ENCODE measurements around the gene CLCN3.
A peak's percentile ranks its signal among the peaks of the same experiment; 100 is the strongest.
"Not testable (repeated sequence)": the region's sequence is repeated elsewhere in the genome, so short reads cannot be mapped to it uniquely, and the experiment has no call there.

Gene CLCN3

DNA sequence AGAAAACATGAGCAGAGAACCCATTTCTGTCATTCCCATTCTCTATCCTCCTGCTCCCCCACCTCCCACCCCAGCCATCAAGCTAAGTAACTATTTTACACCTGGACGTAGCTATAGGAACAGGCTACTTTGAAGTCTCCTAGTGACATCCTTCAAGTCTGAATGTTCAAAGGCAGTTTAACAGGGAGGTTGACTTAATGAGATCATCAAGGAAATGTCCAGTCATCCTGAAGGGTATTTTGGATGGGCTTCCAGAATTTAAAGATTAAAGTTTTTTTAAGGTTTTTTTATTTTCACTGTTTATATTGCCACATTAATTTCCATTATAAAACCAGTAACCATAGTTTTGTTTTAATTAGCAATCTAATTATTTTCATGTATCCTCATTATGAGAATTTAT, 96.3 kb downstream of the CLCN3 start:
- no peak for DNase-seq

DNA sequence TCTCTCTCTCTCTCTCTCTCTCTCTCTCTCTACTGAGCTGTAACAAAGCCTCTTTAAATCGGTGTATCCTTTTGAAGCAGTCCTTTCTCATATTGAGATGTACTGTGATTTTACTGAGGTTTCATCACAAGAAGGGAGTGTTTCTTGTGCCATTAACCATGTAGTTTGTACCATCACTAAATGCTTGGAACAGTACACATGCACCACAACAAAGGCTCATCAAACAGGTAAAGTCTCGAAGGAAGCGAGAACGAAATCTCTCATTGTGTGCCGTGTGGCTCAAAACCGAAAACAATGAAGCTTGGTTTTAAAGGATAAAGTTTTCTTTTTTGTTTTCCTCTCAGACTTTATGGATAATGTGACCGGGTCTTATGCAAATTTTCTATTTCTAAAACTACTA, 100.2 kb downstream of the CLCN3 start:
- no peak for DNase-seq

DNA sequence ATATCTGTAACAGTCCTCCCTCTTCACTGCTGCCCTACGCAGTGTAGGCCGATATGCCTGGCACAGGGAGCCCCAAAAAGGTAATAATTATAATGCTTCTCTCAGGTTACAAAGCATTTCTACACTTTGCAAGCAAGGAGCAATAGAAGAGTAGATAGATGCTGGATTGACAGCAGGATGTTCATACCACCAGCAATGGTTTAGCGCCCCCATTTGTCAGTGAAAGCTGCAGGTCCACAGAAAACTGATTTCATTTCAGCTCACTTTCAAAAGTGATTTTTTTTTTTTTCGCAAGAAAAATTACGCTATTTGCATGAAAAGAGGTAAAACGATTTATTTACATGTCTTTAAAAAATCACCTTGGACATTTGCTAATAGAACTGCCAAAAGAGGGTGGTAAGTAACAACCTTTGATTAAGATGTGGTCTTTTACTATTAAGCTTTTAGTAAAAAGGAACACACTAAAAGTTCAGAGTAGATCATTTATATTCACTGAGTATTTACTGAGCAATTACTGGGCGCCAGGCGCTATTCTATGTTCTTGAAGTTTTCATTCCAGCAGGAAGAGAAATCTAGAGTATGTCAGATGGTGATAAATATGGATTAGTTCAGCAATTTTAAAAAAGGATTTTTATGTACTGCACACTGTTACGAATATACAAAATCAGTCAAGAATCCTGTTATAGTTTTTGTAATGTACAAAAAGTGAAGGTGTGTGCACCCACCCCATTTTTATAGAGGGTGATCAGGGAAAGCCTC, 103.0 kb downstream of the CLCN3 start:
- DNase-seq: no peak

DNA sequence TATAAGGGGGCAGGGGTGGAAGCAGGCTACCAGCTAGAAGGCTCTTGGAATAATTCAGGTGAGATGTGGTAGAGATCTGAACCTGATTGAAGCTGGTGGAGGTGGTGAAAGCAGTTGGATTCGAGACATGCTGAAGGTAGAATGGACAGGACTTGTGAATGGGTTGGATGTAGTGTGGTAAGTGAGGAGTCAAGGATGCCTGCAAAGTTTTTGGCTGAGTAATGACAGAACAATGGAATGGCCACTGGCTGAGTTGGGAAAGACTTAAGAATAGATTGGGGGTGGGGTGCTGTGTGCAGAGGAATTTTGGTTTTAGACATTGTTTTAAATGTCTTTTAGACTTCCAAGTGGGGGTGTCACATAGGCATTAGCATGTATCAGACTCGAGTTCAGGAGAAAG, 103.9 kb downstream of the CLCN3 start:
- peak; percentile 14 for DNase-seq

GRCh38 chr4:169727616-169728015, 107.2 kb downstream of the CLCN3 start:
- DNase-seq: no peak

GRCh38 chr4:169730564-169730963, 110.2 kb downstream of the CLCN3 start:
- no peak for DNase-seq

GRCh38 chr4:169738604-169739003, 118.2 kb downstream of the CLCN3 start:
- DNase-seq: not testable (repeated sequence)

DNA sequence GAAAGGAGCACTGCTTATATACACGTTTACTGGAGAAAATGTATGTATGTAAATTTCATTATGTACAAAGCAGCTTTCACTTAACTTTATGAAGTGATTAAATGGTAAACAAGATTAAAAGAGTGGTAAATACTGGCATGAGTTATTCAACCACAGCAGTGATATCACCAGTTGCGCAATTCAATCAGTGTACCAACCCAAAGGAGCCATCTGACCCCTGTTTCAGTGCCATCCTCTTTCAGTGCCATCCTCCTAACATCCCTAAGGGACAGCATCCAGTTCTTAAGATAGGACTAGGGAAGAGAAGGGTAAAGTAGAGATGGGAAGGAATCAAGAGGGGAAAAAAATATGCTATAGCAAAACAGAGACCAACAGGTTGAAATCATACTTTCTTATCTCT, 121.2 kb downstream of the CLCN3 start:
- no peak for DNase-seq

DNA sequence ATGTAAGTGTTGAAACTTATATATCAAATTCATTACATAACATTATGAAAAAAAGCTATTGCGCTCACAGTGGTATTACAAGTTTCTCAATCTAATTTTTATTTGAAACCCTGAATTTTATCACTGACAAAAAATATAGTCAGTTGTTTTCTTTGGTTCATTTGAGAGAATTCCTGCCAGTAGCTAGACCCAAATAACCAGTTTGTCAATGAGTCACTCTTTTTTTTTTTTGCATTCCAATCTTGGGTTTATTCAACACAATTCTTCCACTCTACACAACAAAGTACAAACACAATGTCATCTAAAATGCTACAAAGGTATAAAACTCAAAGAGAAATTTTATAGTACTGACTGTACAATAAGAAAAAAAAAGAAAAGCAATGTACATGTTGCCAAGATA, 124.2 kb downstream of the CLCN3 start:
- no peak for DNase-seq

- DNase-seq: no peak
Measured at GRCh38 chr4:169745291-169745690, 124.9 kb downstream of the CLCN3 start.

- no peak for DNase-seq
Measured at GRCh38 chr4:169756971-169757574, 136.7 kb downstream of the CLCN3 start.

DNA sequence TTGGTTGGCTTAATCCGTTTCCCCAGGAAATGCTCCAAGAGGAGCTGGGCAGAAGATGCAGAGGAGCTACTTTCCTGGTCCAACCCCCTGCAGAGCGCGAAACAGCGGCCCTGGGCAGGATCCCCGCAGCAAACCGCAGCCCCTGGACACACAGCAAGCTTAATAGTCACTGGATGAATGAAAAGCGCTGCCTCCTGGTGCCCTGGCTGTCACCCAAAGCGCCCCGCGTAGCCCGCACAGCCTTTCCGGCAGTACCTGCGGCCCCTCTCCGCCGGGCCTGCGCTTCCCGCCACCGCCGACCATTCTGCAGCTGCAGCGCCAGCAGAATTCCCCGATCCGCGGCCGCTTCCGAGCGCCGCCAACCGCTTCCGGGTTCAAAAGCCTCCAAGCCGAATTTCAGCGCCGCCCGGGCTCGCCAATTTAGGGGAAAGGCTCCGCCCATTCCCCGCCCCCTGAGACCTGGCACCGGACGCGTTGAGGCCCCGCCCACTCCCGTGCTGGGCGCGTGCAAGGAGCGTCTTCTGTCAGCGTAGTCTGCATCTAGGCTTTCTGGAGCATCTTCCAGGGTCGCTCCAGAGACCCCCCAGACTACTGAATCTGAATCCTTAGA, 137.3 kb downstream of the CLCN3 start, which contains the start of gene HPF1:
TSS of gene HPF1 (minus strand) at position 370 of the 610 bp plus-strand sequence. CDS start at position 303, 67 bp downstream.
- DNase-seq: peak; percentile 53

GRCh38 chr4:169758401-169758962, 138.1 kb downstream of the CLCN3 start:
- DNase-seq: no peak

- no peak for DNase-seq
Measured at GRCh38 chr4:169761846-169762245, 141.5 kb downstream of the CLCN3 start.

DNA sequence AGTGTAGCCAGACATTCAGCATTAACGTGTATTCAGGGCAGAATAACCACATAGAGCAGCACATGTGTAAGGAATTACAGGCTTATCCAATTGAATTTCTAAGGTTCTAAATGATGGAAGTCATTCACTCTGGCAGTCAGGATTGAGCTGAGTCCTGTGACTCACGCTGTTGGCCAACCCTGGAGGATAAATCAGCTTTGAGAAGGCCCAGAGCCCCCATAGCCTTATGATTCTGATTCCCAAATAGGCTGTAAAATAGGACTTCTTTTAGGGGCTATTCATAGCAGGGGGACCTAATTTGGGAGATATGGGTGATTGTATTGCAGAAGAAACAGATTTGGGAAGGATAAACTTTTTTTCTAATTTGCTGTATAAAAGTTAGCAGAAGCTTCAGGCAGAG, 145.5 kb downstream of the CLCN3 start:
- DNase-seq: no peak

DNA sequence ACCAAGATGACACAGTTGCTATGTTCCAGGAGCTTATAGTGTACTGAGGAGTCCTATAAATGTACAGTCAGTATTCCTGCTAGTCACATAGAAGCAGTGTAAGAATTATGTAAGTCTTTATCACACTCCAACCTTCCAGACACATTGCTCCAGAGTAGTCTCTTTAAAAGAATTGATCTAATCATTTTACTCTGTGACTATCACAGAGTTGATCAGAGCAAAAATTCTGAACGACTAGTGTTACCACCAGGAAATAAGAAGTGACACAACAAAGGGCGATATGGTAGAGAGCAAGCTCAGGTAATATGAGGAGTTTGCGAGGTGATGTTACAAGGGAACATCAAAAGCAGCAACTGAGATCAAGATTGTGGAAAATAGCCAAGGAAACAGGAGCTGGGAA, 146.4 kb downstream of the CLCN3 start:
- DNase-seq: no peak

- no peak for DNase-seq
Measured at GRCh38 chr4:169768385-169768784, 148.0 kb downstream of the CLCN3 start.

DNA sequence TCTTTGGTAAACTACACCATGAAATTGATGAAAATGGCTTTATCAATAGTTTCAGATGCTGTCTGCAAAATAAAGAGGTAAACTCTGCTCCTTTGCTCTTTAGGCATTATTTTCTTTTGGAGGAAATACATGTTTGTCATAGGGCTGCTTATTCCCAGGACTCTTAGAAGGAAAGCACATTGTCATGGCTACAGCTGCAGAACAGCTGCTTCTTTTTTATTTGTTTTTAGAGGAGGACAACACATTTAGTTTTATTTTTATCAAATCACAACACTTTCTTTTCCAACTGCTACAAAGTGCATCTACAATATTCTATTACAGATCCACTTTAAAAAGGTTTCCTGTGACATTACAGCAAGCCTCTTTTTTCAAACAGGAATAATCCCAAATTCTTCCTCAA, 150.0 kb downstream of the CLCN3 start:
- DNase-seq: no peak

- DNase-seq: not testable (repeated sequence)
Measured at GRCh38 chr4:169771556-169772080, 151.2 kb downstream of the CLCN3 start.

All from kidney glomerular epithelial cell (primary cell).